ENCODE results near the gene LIMCH1. TPM values are rescaled to one million over a fixed set of nuclear protein-coding genes. Genes with fewer than 3 reads are reported as not detected.

Gene LIMCH1
- total RNA-seq, 1 experiment from 2014 or later, result 3.3 TPM

GRCh38 chr4:41532336-41532735 is 5.6 kb upstream of the LIMCH1 start:
- Histone ChIP-seq H2BK15ac (ENCODE audit: low read depth, low read length) (no peak overlapping the region), H3K27ac (ENCODE audit: insufficient read length, low read depth, low read length) (no peak overlapping the region), H2BK12ac (ENCODE audit: insufficient read length, low read depth, low read length) (no peak overlapping the region), H3K4me2 (ENCODE audit: insufficient read depth, insufficient read length, low read length) (no peak overlapping the region), H3K56ac (ENCODE audit: insufficient read length, low read depth, low read length) (no peak overlapping the region), H4K5ac (ENCODE audit: insufficient read length, low read depth, low read length) (no peak overlapping the region), H2BK120ac (ENCODE audit: low read depth, low read length, poor library complexity, severe bottlenecking) (no peak overlapping the region), H3K27me3 (ENCODE audit: insufficient read depth, low read length) (no peaks in the 10 kb centered on the region), H3T11ph (ENCODE audit: low read length) (no peak overlapping the region), H2BK5ac (ENCODE audit: insufficient read length, low read length) (no peak overlapping the region), H3K4ac (ENCODE audit: low read depth, low read length) (no peak overlapping the region), H4K20me1 (ENCODE audit: control insufficient read depth, insufficient read depth, insufficient read length) (no peaks in the 10 kb centered on the region), H3K79me2 (ENCODE audit: insufficient read depth, low read length) (no peaks in the 10 kb centered on the region), H4K91ac (ENCODE audit: insufficient read length, low read depth, low read length) (no peak overlapping the region), H3K4me1 (ENCODE audit: insufficient read depth, low read length) (0 out of 2 replicates have a peak, but pooled peaks cover 2% of the 10 kb centered on the region), H2AFZ (ENCODE audit: low read length) (no peak overlapping the region), H3K9me3 (ENCODE audit: control insufficient read depth, low read depth, low read length) (no peaks in the 10 kb centered on the region), H2AK5ac (ENCODE audit: insufficient read length, low read length) (no peak overlapping the region), H2BK20ac (ENCODE audit: low read depth, low read length, poor library complexity, severe bottlenecking) (no peak overlapping the region), H3K18ac (ENCODE audit: insufficient read length, low read depth, low read length) (no peak overlapping the region), H3K23me2 (ENCODE audit: insufficient read length, low read depth, low read length, poor library complexity, severe bottlenecking) (no peaks in the 10 kb centered on the region), H3K14ac (ENCODE audit: insufficient read depth, low read length) (no peak overlapping the region), H3K23ac (ENCODE audit: insufficient read length, low read depth, low read length) (no peak overlapping the region), H3K9ac (ENCODE audit: extremely low read depth, insufficient read length, low read length) (no peak overlapping the region), H3K79me1 (ENCODE audit: insufficient read depth, low read depth, low read length, poor library complexity, severe bottlenecking) (no peaks in the 10 kb centered on the region), H4K8ac (replicated peaks; ENCODE audit: insufficient read length, low read depth, low read length) (no peak overlapping the region)
- Mint-ChIP-seq H3K27ac (no peak overlapping the region), H3K4me1 (peaks cover 0 to 8% of the 10 kb centered on the region in 2 experiments; a peak in 3 of 4 replicates), H3K9me3 (no peaks in the 10 kb centered on the region), H3K4me3 (no peak overlapping the region), H3K36me3 (ENCODE audit: insufficient read depth in 1 of 3, low read depth in 3 of 3) (no peaks in the 10 kb centered on the region), H3K27me3 (ENCODE audit: low read depth) (peaks cover 2% of the 10 kb centered on the region; the same call in 1 of the 2 replicates)
- no CpG with 5 or more reads among the region's 7 CpGs for WGBS (ENCODE audit: extremely low coverage, insufficient read length, low lambda C conversion rate)
- DNase-seq, result no peak
- no peak for TF ChIP-seq CTCF (conservative IDR thresholded peaks at IDR 0.05)
